ENCODE measurements around the gene SNX5. TPM values are rescaled to one million over a fixed set of nuclear protein-coding genes. Genes with fewer than 3 reads are reported as not detected.

Gene SNX5
- polyA plus RNA-seq, 1 donor from 2014 or later = 59.8 TPM

DNA sequence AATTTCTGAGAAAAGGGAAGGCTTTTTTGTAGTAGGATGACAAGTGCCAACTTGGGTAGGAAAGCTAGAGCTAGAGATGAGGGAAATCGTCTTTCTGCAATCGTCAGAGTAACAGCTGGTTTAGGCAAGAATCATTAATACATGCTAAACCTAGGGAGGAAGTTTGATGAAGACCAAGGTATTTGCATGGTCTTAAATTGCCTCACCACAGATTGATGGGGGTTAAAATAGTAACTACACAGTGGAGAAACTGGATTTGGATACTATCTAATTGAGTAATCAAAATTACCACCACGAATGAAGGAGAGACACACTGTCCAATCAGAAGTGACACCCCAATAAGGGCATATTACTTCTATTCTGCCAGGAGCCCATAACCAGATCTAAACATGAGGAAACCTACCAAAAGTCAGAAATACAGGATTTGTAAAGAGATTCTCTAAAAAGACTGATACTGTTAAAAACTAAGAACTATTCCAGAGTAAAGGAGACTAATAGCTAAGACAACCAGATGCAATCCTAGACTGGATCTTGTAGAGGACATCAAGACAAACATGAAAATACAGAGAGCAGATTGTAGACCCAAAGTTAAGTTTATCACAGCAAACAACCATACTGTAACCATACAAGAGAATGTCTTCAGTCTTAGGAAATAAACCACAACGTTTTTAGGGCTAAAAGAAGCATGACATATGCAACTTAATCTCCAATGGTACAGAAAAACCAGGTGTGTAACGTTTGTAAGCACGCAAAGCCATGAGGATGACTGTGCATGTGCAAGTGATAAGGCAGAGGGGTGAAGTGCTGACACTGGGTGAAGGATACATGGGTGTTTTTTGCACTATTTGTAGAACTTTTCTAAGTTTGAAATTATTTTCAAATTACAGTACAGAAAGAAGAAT, 21.8 kb downstream of the SNX5 start:
- no peak overlapping the region for H3K27ac ChIP-seq (ENCODE audit: low read length)
- H4K20me1 ChIP-seq (ENCODE audit: insufficient read depth) = no peaks in the 10 kb centered on the region
- H3K79me2 ChIP-seq (replicated peaks; ENCODE audit: insufficient read depth, low read length) = no peaks in the 10 kb centered on the region

DNA sequence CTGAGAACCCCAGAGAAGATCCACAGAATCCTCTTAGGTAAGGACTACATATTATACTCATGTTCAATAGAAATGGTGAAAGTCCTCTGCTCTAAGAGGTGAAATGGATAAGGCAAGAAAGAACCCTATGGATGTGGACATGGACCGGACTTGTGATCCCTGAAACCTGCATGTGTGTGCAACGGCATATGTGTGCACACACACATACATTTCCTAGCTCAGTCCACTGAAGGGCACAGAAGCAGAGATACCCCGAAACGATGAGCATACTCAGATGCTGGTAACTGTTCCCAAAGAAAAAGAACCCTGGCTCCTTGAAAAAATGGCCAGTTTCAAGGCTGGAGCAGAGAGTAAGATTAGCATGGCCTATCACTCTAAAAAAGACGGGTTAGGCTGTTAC, 22.6 kb downstream of the SNX5 start:
- Histone ChIP-seq H3K4me3 (ENCODE audit: low read length) (no peak overlapping the region), H3K27ac (ENCODE audit: low read length) (no peak overlapping the region), H4K20me1 (ENCODE audit: insufficient read depth) (no peaks in the 10 kb centered on the region), H3K79me2 (replicated peaks; ENCODE audit: insufficient read depth, low read length) (no peaks in the 10 kb centered on the region), H3F3A (ENCODE audit: insufficient read depth, low read length, poor library complexity, severe bottlenecking) (no peaks in the 10 kb centered on the region), H3K4me2 (ENCODE audit: low read length) (no peak overlapping the region), H3K27me3 (ENCODE audit: insufficient read depth, low read depth, low read length) (no peaks in the 10 kb centered on the region), H3K9ac (ENCODE audit: low read length) (no peak overlapping the region), H2AFZ (ENCODE audit: low read depth, low read length) (no peak overlapping the region), H3K9me2 (ENCODE audit: insufficient read depth, low read length) (no peaks in the 10 kb centered on the region), H3K36me3 (ENCODE audit: insufficient read depth, low read length) (no peaks in the 10 kb centered on the region), H3K9me3 (ENCODE audit: low read length) (no peaks in the 10 kb centered on the region)
- TF ChIP-seq TAF1 (IDR thresholded peaks at IDR 0.05; ENCODE audit: low read depth) (no peak), POLR2AphosphoS5 (IDR thresholded peaks at IDR 0.05) (no peak), MXI1 (conservative IDR thresholded peaks at IDR 0.05; ENCODE audit: poor library complexity, severe bottlenecking) (no peak), REST (IDR thresholded peaks at IDR 0.05; ENCODE audit: borderline replicate concordance) (no peak), EZH2 (IDR thresholded peaks at IDR 0.05; ENCODE audit: borderline replicate concordance, insufficient read depth, low read length, poor library complexity, severe bottlenecking) (no peak)
- TF ChIP-seq, protein P1, sequence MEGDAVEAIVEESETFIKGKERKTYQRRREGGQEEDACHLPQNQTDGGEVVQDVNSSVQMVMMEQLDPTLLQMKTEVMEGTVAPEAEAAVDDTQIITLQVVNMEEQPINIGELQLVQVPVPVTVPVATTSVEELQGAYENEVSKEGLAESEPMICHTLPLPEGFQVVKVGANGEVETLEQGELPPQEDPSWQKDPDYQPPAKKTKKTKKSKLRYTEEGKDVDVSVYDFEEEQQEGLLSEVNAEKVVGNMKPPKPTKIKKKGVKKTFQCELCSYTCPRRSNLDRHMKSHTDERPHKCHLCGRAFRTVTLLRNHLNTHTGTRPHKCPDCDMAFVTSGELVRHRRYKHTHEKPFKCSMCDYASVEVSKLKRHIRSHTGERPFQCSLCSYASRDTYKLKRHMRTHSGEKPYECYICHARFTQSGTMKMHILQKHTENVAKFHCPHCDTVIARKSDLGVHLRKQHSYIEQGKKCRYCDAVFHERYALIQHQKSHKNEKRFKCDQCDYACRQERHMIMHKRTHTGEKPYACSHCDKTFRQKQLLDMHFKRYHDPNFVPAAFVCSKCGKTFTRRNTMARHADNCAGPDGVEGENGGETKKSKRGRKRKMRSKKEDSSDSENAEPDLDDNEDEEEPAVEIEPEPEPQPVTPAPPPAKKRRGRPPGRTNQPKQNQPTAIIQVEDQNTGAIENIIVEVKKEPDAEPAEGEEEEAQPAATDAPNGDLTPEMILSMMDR (IDR thresholded peaks at IDR 0.05; ENCODE audit: poor library complexity, severe bottlenecking) = no peak

More for the DNA sequence above, 21.8 kb downstream of the SNX5 start:
- Histone ChIP-seq H3K9ac (ENCODE audit: low read length) (no peak overlapping the region), H3F3A (ENCODE audit: insufficient read depth, low read length, poor library complexity, severe bottlenecking) (no peaks in the 10 kb centered on the region), H3K4me3 (ENCODE audit: low read length) (no peak overlapping the region), H3K9me3 (ENCODE audit: low read length) (no peaks in the 10 kb centered on the region), H3K4me2 (ENCODE audit: low read length) (no peak overlapping the region), H3K27me3 (ENCODE audit: insufficient read depth, low read depth, low read length) (no peaks in the 10 kb centered on the region), H2AFZ (ENCODE audit: low read depth, low read length) (no peak overlapping the region), H3K9me2 (ENCODE audit: insufficient read depth, low read length) (no peaks in the 10 kb centered on the region), H3K36me3 (ENCODE audit: insufficient read depth, low read length) (no peaks in the 10 kb centered on the region)
- TF ChIP-seq SMC3 (conservative IDR thresholded peaks at IDR 0.05; ENCODE audit: poor library complexity) (no peak), EP300 (conservative IDR thresholded peaks at IDR 0.05; ENCODE audit: poor library complexity, severe bottlenecking) (no peak), TAF1 (IDR thresholded peaks at IDR 0.05; ENCODE audit: low read depth) (no peak), POLR2AphosphoS5 (IDR thresholded peaks at IDR 0.05) (no peak), REST (IDR thresholded peaks at IDR 0.05; ENCODE audit: borderline replicate concordance) (no peak), MXI1 (conservative IDR thresholded peaks at IDR 0.05; ENCODE audit: poor library complexity, severe bottlenecking) (no peak), EZH2 (IDR thresholded peaks at IDR 0.05; ENCODE audit: borderline replicate concordance, insufficient read depth, low read length, poor library complexity, severe bottlenecking) (no peak), RAD21 (conservative IDR thresholded peaks at IDR 0.05) (no peak)
- TF ChIP-seq, protein P1 (IDR thresholded peaks at IDR 0.05; ENCODE audit: poor library complexity, severe bottlenecking) = no peak

All from neural cell (in vitro differentiated cells).